ENCODE results near the gene CT47A1.

The CT47A1 gene

GRCh38 chrX:121011254-121011653 is 25.7 kb upstream of the CT47A1 start:
- H3K4me1 ChIP-seq (ENCODE audit: control insufficient read depth, insufficient read depth, low read length): no peaks in the 10 kb centered on the region
- H3K9me3 ChIP-seq (ENCODE audit: control insufficient read depth, insufficient read depth, low read depth, low read length): no peaks in the 10 kb centered on the region
- ChIA-PET CTCF (no interaction called here), POLR2A (no interaction called here)
- no peak for TF ChIP-seq ZNF324 (tag by site-specific recombination; IDR thresholded peaks at IDR 0.05)
- TF ChIP-seq WT1 (tag by site-specific recombination; IDR thresholded peaks at IDR 0.05): no peak
- no peak for TF ChIP-seq ZNF433 (tag by site-specific recombination; IDR thresholded peaks at IDR 0.05; ENCODE audit: low read depth)
- TF ChIP-seq ZNF843 (tag by site-specific recombination; IDR thresholded peaks at IDR 0.05): no peak
- no peak for TF ChIP-seq ZNF354C (tag by site-specific recombination; IDR thresholded peaks at IDR 0.05; ENCODE audit: borderline replicate concordance, low read depth)
- TF ChIP-seq ATF2 (tag by site-specific recombination; IDR thresholded peaks at IDR 0.05; ENCODE audit: low read depth): no peak
- no peak for TF ChIP-seq KLF8 (tag by site-specific recombination; IDR thresholded peaks at IDR 0.05)
- TF ChIP-seq ZBTB21 (tag by site-specific recombination; IDR thresholded peaks at IDR 0.05): no peak
- no peak for TF ChIP-seq ZNF175 (tag by site-specific recombination; IDR thresholded peaks at IDR 0.05)
- no peaks in the 10 kb centered on the region for H3K36me3 ChIP-seq (ENCODE audit: control insufficient read depth in 2 of 2, insufficient read depth in 1 of 2, low read length in 2 of 2)
- no peak overlapping the region for H3K4me3 ChIP-seq (ENCODE audit: low read depth, low read length)
- H3K27ac ChIP-seq (ENCODE audit: extremely low read depth, low read depth, low read length): no peak overlapping the region

GRCh38 chrX:121010218-121010617 is 24.7 kb upstream of the CT47A1 start:
- no peak overlapping the region for H3K4me3 ChIP-seq (ENCODE audit: low read depth, low read length)
- CTCF ChIA-PET: no interaction called here
- no peak overlapping the region for H3K27ac ChIP-seq (ENCODE audit: extremely low read depth, low read depth, low read length)
- TF ChIP-seq ZNF398 (tag by site-specific recombination; IDR thresholded peaks at IDR 0.05) (no peak), ZNF510 (tag by site-specific recombination; IDR thresholded peaks at IDR 0.05; ENCODE audit: insufficient replicate concordance) (no peak), ZNF214 (tag by site-specific recombination; IDR thresholded peaks at IDR 0.05; ENCODE audit: borderline replicate concordance) (no peak), ZNF585B (tag by site-specific recombination; IDR thresholded peaks at IDR 0.05) (no peak), ZNF202 (tag by site-specific recombination; IDR thresholded peaks at IDR 0.05; ENCODE audit: borderline replicate concordance) (no peak), KLF10 (tag by site-specific recombination; IDR thresholded peaks at IDR 0.05) (no peak), ZNF544 (tag by site-specific recombination; IDR thresholded peaks at IDR 0.05) (no peak), ZSCAN23 (tag by site-specific recombination; IDR thresholded peaks at IDR 0.05) (no peak), SCRT1 (tag by site-specific recombination; IDR thresholded peaks at IDR 0.05; ENCODE audit: borderline replicate concordance) (no peak), ZFP3 (tag by site-specific recombination; IDR thresholded peaks at IDR 0.05; ENCODE audit: low read depth) (no peak), ZFP69B (tag by site-specific recombination; IDR thresholded peaks at IDR 0.05) (no peak), SALL2 (tag by site-specific recombination; IDR thresholded peaks at IDR 0.05; ENCODE audit: borderline replicate concordance) (no peak), KLF7 (tag by site-specific recombination; IDR thresholded peaks at IDR 0.05; ENCODE audit: borderline replicate concordance) (no peak), TRIM28 (IDR thresholded peaks at IDR 0.05; ENCODE audit: borderline replicate concordance, low read length) (no peak)
- H3K4me1 ChIP-seq (ENCODE audit: control insufficient read depth, insufficient read depth, low read length): no peaks in the 10 kb centered on the region
- no peaks in the 10 kb centered on the region for H3K9me3 ChIP-seq (ENCODE audit: control insufficient read depth, insufficient read depth, low read depth, low read length)
- POLR2A ChIA-PET: no interaction called here
- H3K36me3 ChIP-seq (ENCODE audit: control insufficient read depth in 2 of 2, insufficient read depth in 1 of 2, low read length in 2 of 2): no peaks in the 10 kb centered on the region

Data from HEK293 (cell line).